Transverse colon (tissue), 4 donors: ENCODE results near the gene HMCN1.

ENCODE experiments used
- EP300 ChIP-seq: sonication (generic); formaldehyde crosslinking; IDR thresholded peaks from one replicate; pipeline ENCODE4 v1.6.1; 2017; ENCODE audit warnings: antibody characterized with exemption, low read depth
- POLR2A ChIP-seq: fragments of 450-650 bp; IDR thresholded peaks from one replicate; pipeline ENCODE4 v1.6.1; 2016; ENCODE audit warnings: antibody characterized with exemption, mild to moderate bottlenecking, moderate library complexity
- POLR2AphosphoS5 ChIP-seq, 3 donors: sonication (generic); formaldehyde crosslinking; IDR thresholded peaks; one replicate each; pipeline ENCODE4 v1.6.1; 2016; ENCODE audit warnings: antibody characterized with exemption in 3 of 3
- TF ChIP-seq, protein P1 (sequence below), 5 experiments: fragments of 200-600 bp in 3 of 5; fragments of 450-650 bp in 2 of 5; sonication (generic) in 3 of 5; IDR thresholded peaks; 1 replicate in 2 of 5; 2 replicates in 3 of 5; pipeline ENCODE4 v1.5.1; 2016 to 2017; ENCODE audit warnings: antibody characterized with exemption in 5 of 5, inconsistent platforms in 3 of 5, mild to moderate bottlenecking in 2 of 5, moderate library complexity in 1 of 5

DNA sequence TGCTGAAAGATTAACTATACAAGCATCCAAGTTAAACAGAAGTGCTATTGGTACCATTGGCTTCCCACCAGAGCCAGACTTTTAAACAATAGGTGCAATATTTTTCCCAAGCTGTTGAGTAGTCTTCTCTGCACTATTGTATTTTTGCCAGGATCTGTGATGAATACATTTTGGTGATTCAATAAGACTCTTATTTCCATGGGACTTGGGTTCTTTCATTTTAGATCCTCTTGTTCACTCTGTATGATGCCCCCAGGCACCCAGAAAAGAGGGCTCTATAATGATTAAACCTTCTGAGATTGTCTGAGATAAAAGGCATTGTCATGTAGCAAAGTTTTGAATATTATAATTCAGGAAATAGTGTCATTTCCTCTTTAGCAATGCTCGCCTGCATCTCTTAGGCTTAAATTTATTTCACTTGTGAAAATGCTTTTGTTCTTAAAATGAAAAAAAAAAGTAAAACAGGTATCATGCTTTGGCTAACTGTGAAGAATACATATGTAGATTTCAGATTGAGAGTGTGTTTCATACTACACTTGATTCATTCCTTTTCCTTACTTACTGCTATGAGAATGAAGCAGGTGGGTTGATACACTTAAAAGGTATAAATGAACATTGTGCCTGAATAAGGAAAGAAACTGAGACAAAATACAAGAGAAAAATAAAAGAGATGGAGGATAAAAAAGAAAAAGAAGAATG is 275.0 kb downstream of the HMCN1 start:
- TF ChIP-seq, protein P1, sequence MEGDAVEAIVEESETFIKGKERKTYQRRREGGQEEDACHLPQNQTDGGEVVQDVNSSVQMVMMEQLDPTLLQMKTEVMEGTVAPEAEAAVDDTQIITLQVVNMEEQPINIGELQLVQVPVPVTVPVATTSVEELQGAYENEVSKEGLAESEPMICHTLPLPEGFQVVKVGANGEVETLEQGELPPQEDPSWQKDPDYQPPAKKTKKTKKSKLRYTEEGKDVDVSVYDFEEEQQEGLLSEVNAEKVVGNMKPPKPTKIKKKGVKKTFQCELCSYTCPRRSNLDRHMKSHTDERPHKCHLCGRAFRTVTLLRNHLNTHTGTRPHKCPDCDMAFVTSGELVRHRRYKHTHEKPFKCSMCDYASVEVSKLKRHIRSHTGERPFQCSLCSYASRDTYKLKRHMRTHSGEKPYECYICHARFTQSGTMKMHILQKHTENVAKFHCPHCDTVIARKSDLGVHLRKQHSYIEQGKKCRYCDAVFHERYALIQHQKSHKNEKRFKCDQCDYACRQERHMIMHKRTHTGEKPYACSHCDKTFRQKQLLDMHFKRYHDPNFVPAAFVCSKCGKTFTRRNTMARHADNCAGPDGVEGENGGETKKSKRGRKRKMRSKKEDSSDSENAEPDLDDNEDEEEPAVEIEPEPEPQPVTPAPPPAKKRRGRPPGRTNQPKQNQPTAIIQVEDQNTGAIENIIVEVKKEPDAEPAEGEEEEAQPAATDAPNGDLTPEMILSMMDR (IDR thresholded peaks at IDR 0.05): no peak
- no peak for TF ChIP-seq POLR2AphosphoS5 (IDR thresholded peaks at IDR 0.05)
- TF ChIP-seq POLR2A: no peak
- no peak for TF ChIP-seq EP300
